ENCODE results near the gene MAP2K4. TPM values are rescaled to one million over a fixed set of nuclear protein-coding genes. Genes with fewer than 3 reads are reported as not detected.

Gene MAP2K4
- total and polyA plus RNA-seq, 2 of the 13 experiments (the other 11 are each of a cell fraction or from before 2014, with no cell fraction given) = 21.5 to 35.6 TPM

GRCh38 chr17:12035673-12036072 is 15.0 kb downstream of the MAP2K4 start:
- 95% methylated on average over 1 of the region's 1 CpG for WGBS (ENCODE audit: low lambda C conversion rate)
- H3K27me3 ChIP-seq (ENCODE audit: control insufficient read depth in 1 of 2, insufficient read depth in 2 of 2, low read length in 2 of 2) = no peaks in the 10 kb centered on the region
- FAIRE-seq = no peak
- peaks cover 23% of the 10 kb centered on the region for H3K4me1 ChIP-seq (ENCODE audit: insufficient read depth, low read length)
- intact Hi-C loops (cut with micrococcal nuclease; ENCODE audit: unreplicated experiment) (no loop called here), in situ Hi-C loops (cut with HindIII; ENCODE audit: extremely low pct_ligation_motif_present, low pct_unique_long_range_greater_than_20kb) (no loop called here)
- H3K36me3 ChIP-seq (replicated peaks in 1 of 2; ENCODE audit: control insufficient read depth in 1 of 2, insufficient read depth in 2 of 2, low read length in 2 of 2) = peaks cover 0 to 6% of the 10 kb centered on the region in 2 experiments; a peak in 1 of 5 replicates
- DNase-seq (ENCODE audit: low spot score) = no peak
- no TSS peak for BruUV-seq (replicated peaks)
- TF ChIP-seq ONECUT2 (CRISPR knock-in tag; IDR thresholded peaks at IDR 0.05) = no peak
- no peak for TF ChIP-seq RNF2 (conservative IDR thresholded peaks at IDR 0.05; ENCODE audit: low read depth)
- no peak for TF ChIP-seq ZSCAN21 (CRISPR knock-in tag; IDR thresholded peaks at IDR 0.05; ENCODE audit: borderline replicate concordance)
- no peak for TF ChIP-seq ELF1 (CRISPR knock-in tag; IDR thresholded peaks at IDR 0.05)
- no peak for TF ChIP-seq REXO4 (CRISPR knock-in tag; IDR thresholded peaks at IDR 0.05; ENCODE audit: borderline replicate concordance)
- no peak for TF ChIP-seq DNMT1 (CRISPR knock-in tag; IDR thresholded peaks at IDR 0.05)
- TF ChIP-seq SAP130 (CRISPR knock-in tag; IDR thresholded peaks at IDR 0.05; ENCODE audit: low read depth) = no peak
- TF ChIP-seq RXRA (CRISPR knock-in tag; IDR thresholded peaks at IDR 0.05) = no peak
- TF ChIP-seq RARA (CRISPR knock-in tag; IDR thresholded peaks at IDR 0.05) = no peak
- no peak for TF ChIP-seq PHF21A (CRISPR knock-in tag; IDR thresholded peaks at IDR 0.05)
- no peak for TF ChIP-seq HNRNPUL1 (IDR thresholded peaks at IDR 0.05; ENCODE audit: low read depth, low read length)
- TF ChIP-seq, protein P1, sequence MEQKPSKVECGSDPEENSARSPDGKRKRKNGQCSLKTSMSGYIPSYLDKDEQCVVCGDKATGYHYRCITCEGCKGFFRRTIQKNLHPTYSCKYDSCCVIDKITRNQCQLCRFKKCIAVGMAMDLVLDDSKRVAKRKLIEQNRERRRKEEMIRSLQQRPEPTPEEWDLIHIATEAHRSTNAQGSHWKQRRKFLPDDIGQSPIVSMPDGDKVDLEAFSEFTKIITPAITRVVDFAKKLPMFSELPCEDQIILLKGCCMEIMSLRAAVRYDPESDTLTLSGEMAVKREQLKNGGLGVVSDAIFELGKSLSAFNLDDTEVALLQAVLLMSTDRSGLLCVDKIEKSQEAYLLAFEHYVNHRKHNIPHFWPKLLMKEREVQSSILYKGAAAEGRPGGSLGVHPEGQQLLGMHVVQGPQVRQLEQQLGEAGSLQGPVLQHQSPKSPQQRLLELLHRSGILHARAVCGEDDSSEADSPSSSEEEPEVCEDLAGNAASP (CRISPR knock-in tag; IDR thresholded peaks at IDR 0.05; ENCODE audit: borderline replicate concordance) = no peak
- no peak overlapping the region for H3K4me2 ChIP-seq (ENCODE audit: low read depth, low read length)
- ATAC-seq = no peak
- no peak overlapping the region for H2AFZ ChIP-seq (ENCODE audit: low read length)
- H3K79me2 ChIP-seq (ENCODE audit: insufficient read depth, low read length) = peaks cover 93% of the 10 kb centered on the region
- no peak overlapping the region for H3K27ac ChIP-seq (ENCODE audit: extremely low read length, insufficient read depth, low read length)
- H4K20me1 ChIP-seq (ENCODE audit: insufficient read depth, low read length) = peaks cover 14% of the 10 kb centered on the region; the same call in 1 of the 2 replicates
- H3K9ac ChIP-seq (ENCODE audit: insufficient read depth, low read depth, low read length) = no peak overlapping the region
- ChIA-PET CTCF (ENCODE audit: low intra/inter-chr PET ratio, low total read pairs) (no interaction called here), POLR2A (no interaction called here)
- no peaks in the 10 kb centered on the region for H3K9me3 ChIP-seq (ENCODE audit: low read length)
- H3K4me3 ChIP-seq (replicated peaks in 1 of 3; ENCODE audit: insufficient read depth in 1 of 3, low read depth in 2 of 3, low read length in 3 of 3) = no peak overlapping the region
